AG04450 (cell line): Measurements from ENCODE around the gene TMC1. TPM values are rescaled to one million over a fixed set of nuclear protein-coding genes. Genes with fewer than 3 reads are reported as not detected.

Experiments used
- CTCF ChIA-PET: fragments of 300-600, 350-600 bp; formaldehyde crosslinking; extraction: SDS; loops from one replicate; lab custom pipeline; 2022; ENCODE audit warnings: antibody characterized with exemption, inconsistent platforms; lab: Charles Lee
- POLR2A ChIA-PET: fragments of 350-600 bp; formaldehyde crosslinking; extraction: SDS; loops from one replicate; lab custom pipeline; 2021; ENCODE audit warnings: antibody characterized with exemption, inconsistent platforms; lab: Yijun Ruan, JAX
- DNase-seq: peaks from one replicate; pipeline ENCODE4 v3.0.0-alpha.2; 2011; ENCODE audit warnings: low read depth, low spot score
- H3K27ac ChIP-seq: one replicate; pipeline ENCODE4 v1.5.1; 2012; ENCODE audit warnings: low read depth, low read length, control low read depth
- H3K27me3 ChIP-seq: one replicate; pipeline ENCODE4 v1.6.0; 2012; ENCODE audit warnings: low read length; ENCODE audit not compliant: control insufficient read depth, insufficient read depth
- H3K4me3 ChIP-seq: 2 replicates; pipeline ENCODE4 v1.5.1; 2011; ENCODE audit warnings: mild to moderate bottlenecking, low read depth, low read length, control low read depth
- H3K9me3 ChIP-seq: 2 replicates; pipeline ENCODE4 v1.5.1; 2012; ENCODE audit warnings: low read length; ENCODE audit not compliant: control insufficient read depth, insufficient read depth
- polyA plus RNA-seq: library from polyadenylated mRNA; depleted of rRNA; stranded (reverse); fragments of >200 nt; gene quantifications from 2 replicates; pipeline ENCODE4 v1.2.3, GENCODE V29; 2011
- TF ChIP-seq, protein P1 (sequence below): IDR thresholded peaks from 2 replicates; pipeline ENCODE4 v1.5.1; 2011; ENCODE audit warnings: low read depth, low read length, control low read depth, inconsistent platforms

The TMC1 gene
- polyA plus RNA-seq, 1 experiment = not detected

DNA sequence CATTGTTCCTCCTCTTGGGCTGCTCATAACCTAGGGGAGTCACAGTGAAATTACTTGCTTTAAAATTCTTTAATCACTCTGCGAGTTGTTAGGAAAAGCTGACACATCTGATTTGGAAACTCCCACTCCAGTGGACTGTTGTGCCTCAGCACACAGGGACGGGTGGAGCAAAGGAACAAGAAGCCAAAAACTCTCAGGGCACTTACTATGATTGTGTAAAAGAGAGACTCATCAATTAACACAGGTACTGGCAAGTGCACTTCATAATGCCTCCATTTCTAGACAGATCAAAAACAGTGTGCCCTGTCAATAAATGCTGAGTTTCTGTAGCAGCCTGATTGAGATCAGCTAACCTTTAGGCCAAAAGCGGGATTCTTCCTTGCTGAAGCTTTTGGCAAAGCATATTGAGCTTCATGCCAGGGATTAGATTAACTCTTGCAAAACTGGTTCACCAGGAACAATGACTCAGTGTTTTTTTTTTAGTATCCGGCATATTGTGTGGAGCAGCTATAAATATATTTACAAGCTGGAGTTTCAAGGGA is 55.9 kb downstream of the TMC1 start:
- ChIA-PET POLR2A (interaction anchor here (0.6 to 1.7 kb wide), 7 partner anchors 8 to 212 kb away, joined by 3 to 27 read pairs (median 4); partner anchors contain the start of gene ZFAND5), CTCF (interaction anchor here (0.9 to 2.8 kb wide), 3 partner anchors 15 to 214 kb away, joined by 3 to 8 read pairs (median 4); no protein-coding TSS in a partner anchor)
- TF ChIP-seq, protein P1, sequence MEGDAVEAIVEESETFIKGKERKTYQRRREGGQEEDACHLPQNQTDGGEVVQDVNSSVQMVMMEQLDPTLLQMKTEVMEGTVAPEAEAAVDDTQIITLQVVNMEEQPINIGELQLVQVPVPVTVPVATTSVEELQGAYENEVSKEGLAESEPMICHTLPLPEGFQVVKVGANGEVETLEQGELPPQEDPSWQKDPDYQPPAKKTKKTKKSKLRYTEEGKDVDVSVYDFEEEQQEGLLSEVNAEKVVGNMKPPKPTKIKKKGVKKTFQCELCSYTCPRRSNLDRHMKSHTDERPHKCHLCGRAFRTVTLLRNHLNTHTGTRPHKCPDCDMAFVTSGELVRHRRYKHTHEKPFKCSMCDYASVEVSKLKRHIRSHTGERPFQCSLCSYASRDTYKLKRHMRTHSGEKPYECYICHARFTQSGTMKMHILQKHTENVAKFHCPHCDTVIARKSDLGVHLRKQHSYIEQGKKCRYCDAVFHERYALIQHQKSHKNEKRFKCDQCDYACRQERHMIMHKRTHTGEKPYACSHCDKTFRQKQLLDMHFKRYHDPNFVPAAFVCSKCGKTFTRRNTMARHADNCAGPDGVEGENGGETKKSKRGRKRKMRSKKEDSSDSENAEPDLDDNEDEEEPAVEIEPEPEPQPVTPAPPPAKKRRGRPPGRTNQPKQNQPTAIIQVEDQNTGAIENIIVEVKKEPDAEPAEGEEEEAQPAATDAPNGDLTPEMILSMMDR = no peak
- H3K27ac ChIP-seq = peak overlapping the region; percentile 54
- no peaks in the 10 kb centered on the region for H3K9me3 ChIP-seq
- H3K4me3 ChIP-seq = no peak overlapping the region
- H3K27me3 ChIP-seq = no peaks in the 10 kb centered on the region
- peak; percentile 50 for DNase-seq

DNA sequence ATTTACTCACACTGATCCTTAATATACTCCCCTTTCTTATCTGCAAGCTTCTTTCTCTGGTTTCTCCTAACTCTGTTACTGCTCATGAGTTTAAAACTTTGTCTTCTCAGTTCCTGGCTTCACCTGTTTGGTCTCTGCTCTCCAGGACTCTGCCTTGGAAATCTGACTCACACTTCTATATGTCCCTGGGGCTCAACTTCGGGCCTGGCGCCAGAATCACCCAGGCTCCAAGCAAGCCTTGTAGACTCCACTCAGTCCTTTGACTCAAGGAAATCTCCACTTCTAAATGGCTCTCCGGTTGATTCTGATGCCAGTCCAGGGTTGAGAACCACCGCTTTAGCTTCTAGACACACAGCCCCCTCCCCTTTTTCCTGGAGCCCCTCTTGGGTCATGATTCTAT is 57.8 kb downstream of the TMC1 start:
- Histone ChIP-seq H3K27me3 (no peaks in the 10 kb centered on the region), H3K9me3 (no peaks in the 10 kb centered on the region), H3K4me3 (no peak overlapping the region), H3K27ac (no peak overlapping the region)
- ChIA-PET CTCF (interaction anchor here (0.5 to 1.0 kb wide), 2 partner anchors 10 to 23 kb away, joined by 4 to 9 read pairs; no protein-coding TSS in a partner anchor), POLR2A (interaction anchor here (1.1 to 1.5 kb wide), 2 partner anchors 25 to 214 kb away, joined by 3 to 4 read pairs; partner anchors contain the start of gene ZFAND5)
- TF ChIP-seq, protein P1 = no peak
- DNase-seq = no peak

DNA sequence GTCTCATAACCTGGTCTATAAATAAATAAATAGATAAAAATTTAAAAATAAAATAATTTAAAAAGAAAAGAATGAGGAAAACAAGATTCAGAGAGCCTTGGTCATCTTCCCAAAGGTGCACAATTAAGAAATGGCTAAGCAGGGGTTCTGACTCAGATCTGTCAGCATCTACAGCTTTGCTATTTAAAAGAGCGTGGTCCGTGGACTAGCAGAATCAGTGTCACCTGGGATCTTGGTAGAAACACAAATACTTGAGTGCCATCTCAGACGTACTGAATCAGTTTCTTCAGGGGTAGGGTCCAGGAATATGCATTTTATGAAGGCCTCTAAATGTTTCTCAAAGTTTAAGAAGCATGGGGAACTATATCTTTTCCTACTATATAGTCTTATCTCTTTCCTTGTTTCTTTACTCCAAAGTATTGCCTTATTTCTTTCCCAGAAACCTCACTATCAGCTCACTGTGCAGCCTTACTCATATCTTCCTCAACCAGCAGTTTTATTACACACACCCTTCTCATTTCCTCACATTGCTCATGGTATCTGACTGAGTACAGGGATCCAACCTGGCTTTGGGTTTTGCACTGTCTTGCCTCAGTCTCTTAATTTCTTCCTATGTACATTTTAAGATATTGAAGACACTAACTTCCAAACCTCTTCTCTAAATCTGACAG is 58.6 kb downstream of the TMC1 start:
- ChIA-PET POLR2A (interaction anchor here (1.5 kb wide), 1 partner anchor 215 kb away, joined by 4 read pairs; the partner anchor contains the start of gene ZFAND5), CTCF (interaction anchor here (0.5 kb wide), 1 partner anchor 24 kb away, joined by 9 read pairs; no protein-coding TSS in a partner anchor)
- no peak overlapping the region for H3K27ac ChIP-seq
- H3K9me3 ChIP-seq = no peaks in the 10 kb centered on the region
- no peaks in the 10 kb centered on the region for H3K27me3 ChIP-seq
- no peak for DNase-seq
- TF ChIP-seq, protein P1 = no peak
- no peak overlapping the region for H3K4me3 ChIP-seq

DNA sequence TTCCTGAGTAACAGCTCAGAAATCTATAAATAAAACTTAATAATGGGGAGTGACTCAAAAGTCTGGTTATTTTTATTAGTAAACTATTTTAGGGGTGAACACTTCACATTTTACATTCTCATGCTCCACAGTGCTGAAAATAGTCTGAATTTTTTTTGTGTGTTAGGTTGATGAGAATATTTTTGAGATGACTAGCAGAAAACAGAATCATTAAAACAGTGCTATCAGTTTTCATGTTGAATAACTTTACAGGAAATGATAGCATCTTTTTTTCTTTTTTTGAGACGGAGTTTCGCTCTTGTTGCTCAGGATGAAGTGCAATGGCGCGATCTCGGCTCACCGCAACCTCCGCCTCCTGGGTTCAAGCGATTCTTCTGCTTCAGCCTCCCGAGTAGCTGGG is 60.3 kb downstream of the TMC1 start:
- ChIA-PET POLR2A (interaction anchor here (0.7 to 3.1 kb wide), 3 partner anchors 198 to 547 kb away, joined by 4 to 14 read pairs (median 8); partner anchors contain the start of gene ZFAND5), CTCF (interaction anchor here (0.8 to 3.0 kb wide), 2 partner anchors 11 to 289 kb away, joined by 5 to 10 read pairs; no protein-coding TSS in a partner anchor)
- no peaks in the 10 kb centered on the region for H3K27me3 ChIP-seq
- no peaks in the 10 kb centered on the region for H3K9me3 ChIP-seq
- DNase-seq = peak; percentile 39
- no peak overlapping the region for H3K4me3 ChIP-seq
- H3K27ac ChIP-seq = no peak overlapping the region
- TF ChIP-seq, protein P1 = no peak
